Measurements from ENCODE around the gene MDM4.

DNA sequence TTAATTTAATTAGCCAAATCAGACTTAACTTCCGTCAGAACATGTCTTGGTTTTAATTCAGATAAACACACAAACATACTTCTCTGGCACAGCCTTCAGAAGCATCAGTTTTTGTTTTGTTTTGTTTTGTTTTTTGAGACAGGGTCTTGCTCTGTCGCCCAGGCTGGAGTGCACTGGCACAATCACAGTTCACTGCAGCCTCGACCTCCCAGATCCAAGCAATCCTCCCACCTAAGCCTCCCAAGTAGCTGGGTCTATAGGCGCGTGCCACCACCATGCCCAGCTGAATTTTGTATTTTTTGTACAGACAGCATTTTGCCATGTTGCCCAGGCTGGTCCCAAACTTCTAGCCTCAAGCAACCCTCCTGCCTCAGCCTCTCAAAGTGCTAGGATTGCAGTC is 34.7 kb downstream of the MDM4 start:
- TF ChIP-seq, protein P1, sequence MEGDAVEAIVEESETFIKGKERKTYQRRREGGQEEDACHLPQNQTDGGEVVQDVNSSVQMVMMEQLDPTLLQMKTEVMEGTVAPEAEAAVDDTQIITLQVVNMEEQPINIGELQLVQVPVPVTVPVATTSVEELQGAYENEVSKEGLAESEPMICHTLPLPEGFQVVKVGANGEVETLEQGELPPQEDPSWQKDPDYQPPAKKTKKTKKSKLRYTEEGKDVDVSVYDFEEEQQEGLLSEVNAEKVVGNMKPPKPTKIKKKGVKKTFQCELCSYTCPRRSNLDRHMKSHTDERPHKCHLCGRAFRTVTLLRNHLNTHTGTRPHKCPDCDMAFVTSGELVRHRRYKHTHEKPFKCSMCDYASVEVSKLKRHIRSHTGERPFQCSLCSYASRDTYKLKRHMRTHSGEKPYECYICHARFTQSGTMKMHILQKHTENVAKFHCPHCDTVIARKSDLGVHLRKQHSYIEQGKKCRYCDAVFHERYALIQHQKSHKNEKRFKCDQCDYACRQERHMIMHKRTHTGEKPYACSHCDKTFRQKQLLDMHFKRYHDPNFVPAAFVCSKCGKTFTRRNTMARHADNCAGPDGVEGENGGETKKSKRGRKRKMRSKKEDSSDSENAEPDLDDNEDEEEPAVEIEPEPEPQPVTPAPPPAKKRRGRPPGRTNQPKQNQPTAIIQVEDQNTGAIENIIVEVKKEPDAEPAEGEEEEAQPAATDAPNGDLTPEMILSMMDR (IDR thresholded peaks at IDR 0.05): no peak
- TF ChIP-seq POLR2AphosphoS5 (IDR thresholded peaks at IDR 0.05): no peak

All from transverse colon (tissue), 4 donors.